ENCODE measurements around the gene CREB1.

DNA sequence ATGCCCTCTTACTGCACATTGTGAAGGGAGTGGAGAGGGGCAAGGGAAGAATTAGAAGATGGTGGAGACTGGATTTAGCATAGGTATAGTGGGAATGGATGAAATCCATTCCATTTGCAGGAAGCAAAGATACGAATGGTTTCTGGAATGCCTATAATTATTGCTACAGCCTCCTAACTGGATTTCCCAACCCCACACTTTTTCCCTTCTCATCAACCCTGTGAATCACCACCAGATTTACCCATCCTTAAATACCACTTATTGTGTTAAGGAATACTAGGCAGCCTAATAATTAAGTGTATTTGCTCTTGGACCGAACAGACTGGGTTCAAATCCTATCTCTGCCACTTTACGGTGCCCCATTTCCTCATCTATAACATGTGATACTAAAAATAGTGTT, 39.3 kb upstream of the CREB1 start:
- TF ChIP-seq, protein P1, sequence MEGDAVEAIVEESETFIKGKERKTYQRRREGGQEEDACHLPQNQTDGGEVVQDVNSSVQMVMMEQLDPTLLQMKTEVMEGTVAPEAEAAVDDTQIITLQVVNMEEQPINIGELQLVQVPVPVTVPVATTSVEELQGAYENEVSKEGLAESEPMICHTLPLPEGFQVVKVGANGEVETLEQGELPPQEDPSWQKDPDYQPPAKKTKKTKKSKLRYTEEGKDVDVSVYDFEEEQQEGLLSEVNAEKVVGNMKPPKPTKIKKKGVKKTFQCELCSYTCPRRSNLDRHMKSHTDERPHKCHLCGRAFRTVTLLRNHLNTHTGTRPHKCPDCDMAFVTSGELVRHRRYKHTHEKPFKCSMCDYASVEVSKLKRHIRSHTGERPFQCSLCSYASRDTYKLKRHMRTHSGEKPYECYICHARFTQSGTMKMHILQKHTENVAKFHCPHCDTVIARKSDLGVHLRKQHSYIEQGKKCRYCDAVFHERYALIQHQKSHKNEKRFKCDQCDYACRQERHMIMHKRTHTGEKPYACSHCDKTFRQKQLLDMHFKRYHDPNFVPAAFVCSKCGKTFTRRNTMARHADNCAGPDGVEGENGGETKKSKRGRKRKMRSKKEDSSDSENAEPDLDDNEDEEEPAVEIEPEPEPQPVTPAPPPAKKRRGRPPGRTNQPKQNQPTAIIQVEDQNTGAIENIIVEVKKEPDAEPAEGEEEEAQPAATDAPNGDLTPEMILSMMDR (conservative IDR thresholded peaks at IDR 0.05 in 1 of 2, IDR thresholded peaks at IDR 0.05 in 1 of 2; ENCODE audit: low read depth in 1 of 2, low read length in 2 of 2) = no peak
- TF ChIP-seq EZH2 (IDR thresholded peaks at IDR 0.05; ENCODE audit: low read length, missing control alignments) = no peak
